GM23338 (cell line): ENCODE results near the gene GSN. TPM values are rescaled to one million over a fixed set of nuclear protein-coding genes. Genes with fewer than 3 reads are reported as not detected.

Experiments
- ATAC-seq: fragments of 200-7000 bp; cut with Tn5 transposase; 3 replicates; pipeline ENCODE4 v1.9.1; 2020
- DNase-seq: peaks from one replicate; pipeline ENCODE4 v3.0.0-alpha.2; 2015; ENCODE audit warnings: low spot score
- H2AFZ ChIP-seq: fragments of 200-600 bp; sonication (generic); 2 replicates; pipeline ENCODE4 v1.8.0; 2016; ENCODE audit warnings: antibody characterized with exemption, mild to moderate bottlenecking, moderate library complexity
- H3F3A ChIP-seq: fragments of 200-600 bp; sonication (generic); replicated peaks from 2 replicates; pipeline ENCODE4 v1.8.0; 2017; ENCODE audit warnings: antibody characterized with exemption, mixed run types, low read depth
- H3K27ac ChIP-seq: fragments of 200-600 bp; sonication (generic); 2 replicates; pipeline ENCODE4 v1.6.1; 2016; ENCODE audit warnings: low read depth
- H3K27me3 ChIP-seq: fragments of 200-600 bp; sonication (generic); 2 replicates; pipeline ENCODE4 v1.8.0; 2016; ENCODE audit warnings: mild to moderate bottlenecking, mixed run types, moderate library complexity; ENCODE audit not compliant: insufficient read depth
- H3K36me3 ChIP-seq: fragments of 200-600 bp; sonication (generic); 2 replicates; pipeline ENCODE4 v1.8.0; 2016; ENCODE audit warnings: mild to moderate bottlenecking; ENCODE audit not compliant: insufficient read depth
- H3K4me1 ChIP-seq: fragments of 200-600 bp; sonication (generic); 2 replicates; pipeline ENCODE4 v1.8.0; 2016; ENCODE audit warnings: mild to moderate bottlenecking, moderate library complexity; ENCODE audit not compliant: insufficient read depth
- H3K4me2 ChIP-seq: fragments of 200-600 bp; sonication (generic); 2 replicates; pipeline ENCODE4 v1.7.1; 2017; ENCODE audit warnings: mixed run types
- H3K4me3 ChIP-seq: fragments of 200-600 bp; sonication (generic); 2 replicates; pipeline ENCODE4 v1.6.1; 2016; ENCODE audit warnings: mixed run types
- H3K79me2 ChIP-seq: fragments of 200-600 bp; sonication (generic); replicated peaks from 2 replicates; pipeline ENCODE4 v1.8.0; 2017; ENCODE audit warnings: mild to moderate bottlenecking; ENCODE audit not compliant: insufficient read depth
- H3K9me2 ChIP-seq: fragments of 200-600 bp; sonication (generic); 2 replicates; pipeline ENCODE4 v1.8.0; 2017; ENCODE audit not compliant: insufficient read depth
- H4K20me1 ChIP-seq: fragments of 200-600 bp; sonication (generic); replicated peaks from 2 replicates; pipeline ENCODE4 v1.8.0; 2017; ENCODE audit warnings: mild to moderate bottlenecking; ENCODE audit not compliant: insufficient read depth
- H3K27ac Mint-ChIP-seq: 2 replicates; pipeline ENCODE4 v1.8.0; 2020; ENCODE audit warnings: inconsistent platforms, mild to moderate bottlenecking, moderate library complexity, mixed read lengths
- H3K27me3 Mint-ChIP-seq: 3 replicates; pipeline ENCODE4 v1.8.0; 2022; ENCODE audit warnings: low read depth, mild to moderate bottlenecking, moderate library complexity, mixed read lengths, inconsistent platforms; ENCODE audit not compliant: insufficient read depth, poor library complexity
- H3K36me3 Mint-ChIP-seq: 3 replicates; pipeline ENCODE4 v1.8.0; 2021; ENCODE audit warnings: low read depth, mild to moderate bottlenecking, inconsistent platforms, moderate library complexity, mixed read lengths
- H3K4me1 Mint-ChIP-seq: 3 replicates; pipeline ENCODE4 v1.8.0; 2020; ENCODE audit warnings: mild to moderate bottlenecking, inconsistent platforms, mixed read lengths
- H3K4me3 Mint-ChIP-seq: 3 replicates; pipeline ENCODE4 v1.8.0; 2021; ENCODE audit warnings: moderate library complexity, mild to moderate bottlenecking, inconsistent platforms, mixed read lengths
- H3K9me3 Mint-ChIP-seq: 3 replicates; pipeline ENCODE4 v1.8.0; 2020; ENCODE audit warnings: moderate library complexity, mild to moderate bottlenecking, inconsistent platforms, mixed read lengths
- CREB1 ChIP-seq: fragments of 250-450 bp; sonication (Bioruptor Pico); IDR thresholded peaks from 2 replicates; pipeline ENCODE4 v1.5.0; 2020; ENCODE audit warnings: low read depth, mild to moderate bottlenecking, moderate library complexity
- CTCF ChIP-seq, 2 experiments: fragments of 200-600 bp in 1 of 2; sonication (generic) in 1 of 2; conservative IDR thresholded peaks; 2 replicates each; pipeline versions ENCODE4 v1.5.1 to v1.6.1; 2016 to 2017; ENCODE audit warnings: antibody characterized with exemption in 2 of 2, low read depth in 2 of 2, mild to moderate bottlenecking in 2 of 2, moderate library complexity in 1 of 2
- EZH2 ChIP-seq: fragments of 200-600 bp; sonication (generic); IDR thresholded peaks from one replicate; pipeline ENCODE4 v1.8.0; 2017; ENCODE audit warnings: antibody characterized with exemption, mild to moderate bottlenecking, low read depth; ENCODE audit not compliant: unreplicated experiment
- EZH2phosphoT487 ChIP-seq: fragments of 200-600 bp; sonication (generic); IDR thresholded peaks from one replicate; pipeline ENCODE4 v1.8.1; 2018; ENCODE audit warnings: antibody characterized with exemption; ENCODE audit not compliant: unreplicated experiment
- JUNB ChIP-seq: IDR thresholded peaks from one replicate; pipeline ENCODE4 v1.6.1; 2016; ENCODE audit warnings: antibody characterized with exemption; ENCODE audit not compliant: unreplicated experiment
- NANOG ChIP-seq: IDR thresholded peaks from 2 replicates; pipeline ENCODE4 v1.6.1; 2016; ENCODE audit warnings: antibody characterized with exemption, borderline replicate concordance
- POLR2AphosphoS5 ChIP-seq: IDR thresholded peaks from 2 replicates; pipeline ENCODE4 v1.6.1; 2016; ENCODE audit warnings: antibody characterized with exemption, low read depth
- STAT1 ChIP-seq: IDR thresholded peaks from one replicate; pipeline ENCODE4 v1.6.1; 2016; ENCODE audit warnings: antibody characterized with exemption; ENCODE audit not compliant: unreplicated experiment
- ZNF114 ChIP-seq: fragments of 250-450 bp; sonication (Bioruptor Pico); IDR thresholded peaks from 2 replicates; pipeline ENCODE4 v1.5.0; 2020; ENCODE audit warnings: mild to moderate bottlenecking, moderate library complexity
- ZNF331 ChIP-seq: fragments of 250-450 bp; sonication (Bioruptor Pico); IDR thresholded peaks from 2 replicates; pipeline ENCODE4 v1.5.0; 2020; ENCODE audit warnings: low read depth, mild to moderate bottlenecking, moderate library complexity
- polyA plus RNA-seq: library from polyadenylated mRNA; unstranded; fragments of >200 nt; fragmentation: Nextera tagmentation; extraction: Ambion mirVana; gene quantifications from 2 replicates; pipeline ENCODE4 v1.2.1, GENCODE V29; 2016
- total RNA-seq: library from RNA; depleted of rRNA; stranded (reverse); fragments of >200 nt; shearing (Covaris generic); gene quantifications from 2 replicates; pipeline ENCODE4 v1.2.3, GENCODE V29; 2014
- TF ChIP-seq, protein P1 (sequence below): IDR thresholded peaks from 2 replicates; pipeline ENCODE4 v1.6.1; 2016; ENCODE audit warnings: antibody characterized with exemption
- TF ChIP-seq, protein P2 (sequence below): fragments of 250-450 bp; sonication (Bioruptor Pico); IDR thresholded peaks from 2 replicates; pipeline ENCODE4 v1.5.0; 2020; ENCODE audit warnings: mild to moderate bottlenecking, moderate library complexity
- TF ChIP-seq, protein P3 (sequence below): IDR thresholded peaks from one replicate; pipeline ENCODE4 v1.6.1; 2018; ENCODE audit warnings: antibody characterized with exemption; ENCODE audit not compliant: unreplicated experiment

Gene GSN
- total and polyA plus RNA-seq, 2 experiments from 2014 or later = 30.2 to 85.7 TPM

DNA sequence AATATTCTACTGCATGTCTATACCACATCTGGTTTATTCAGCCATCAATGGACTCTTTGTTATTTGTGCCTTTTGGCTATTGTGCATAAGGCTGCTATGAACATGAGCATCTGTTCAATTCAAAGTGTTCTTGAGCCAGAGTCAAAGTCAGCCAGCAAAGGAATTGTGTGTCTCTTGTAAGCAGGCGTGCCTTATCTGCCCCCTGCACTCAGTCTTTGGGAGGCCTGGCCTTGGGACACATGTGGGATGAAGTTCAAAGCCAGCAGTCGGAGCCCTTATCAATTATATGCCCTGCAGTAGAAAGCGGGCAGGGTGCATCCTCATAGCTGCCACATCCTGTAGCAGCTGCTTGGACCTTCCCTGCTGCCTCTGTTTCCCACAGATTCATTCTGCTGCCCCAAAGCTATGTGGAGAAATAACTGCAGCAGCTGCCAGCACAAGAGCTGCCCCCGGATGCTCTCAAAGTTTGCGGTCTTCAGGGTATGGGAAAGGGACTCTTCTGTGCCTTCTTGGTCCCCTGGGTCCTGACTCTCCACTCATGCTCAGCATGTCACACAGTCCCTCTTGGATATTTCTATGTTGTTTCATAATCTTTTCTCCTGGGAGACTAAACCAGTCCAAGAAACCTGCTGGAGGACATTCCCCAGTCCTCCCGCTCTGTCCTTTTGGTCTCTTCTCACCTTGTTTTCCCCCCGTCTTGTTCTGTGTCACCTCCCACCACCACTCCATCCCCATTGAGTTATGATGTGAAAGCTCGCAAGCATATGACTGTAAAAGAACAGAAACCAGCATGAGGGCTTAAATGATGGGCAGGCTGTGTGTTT lies 66.2 kb downstream of the GSN start:
- Histone ChIP-seq H3F3A (no peaks in the 10 kb centered on the region), H4K20me1 (no peaks in the 10 kb centered on the region), H3K36me3 (no peaks in the 10 kb centered on the region; the same call in 1 of the 2 replicates), H3K4me1 (no peaks in the 10 kb centered on the region), H2AFZ (no peak overlapping the region), H3K79me2 (no peaks in the 10 kb centered on the region), H3K27ac (no peak overlapping the region), H3K27me3 (no peaks in the 10 kb centered on the region), H3K9me2 (no peaks in the 10 kb centered on the region), H3K4me2 (no peak overlapping the region), H3K4me3 (no peak overlapping the region)
- Mint-ChIP-seq H3K4me3 (no peak overlapping the region), H3K4me1 (no peaks in the 10 kb centered on the region), H3K9me3 (no peaks in the 10 kb centered on the region), H3K27me3 (peaks cover 2% of the 10 kb centered on the region), H3K27ac (no peak overlapping the region), H3K36me3 (peaks cover 13% of the 10 kb centered on the region; the same call in 2 of the 3 replicates)
- DNase-seq = no peak
- no peak for ATAC-seq
- TF ChIP-seq ZNF331 = no peak
- no peak for TF ChIP-seq EZH2
- TF ChIP-seq, protein P1, sequence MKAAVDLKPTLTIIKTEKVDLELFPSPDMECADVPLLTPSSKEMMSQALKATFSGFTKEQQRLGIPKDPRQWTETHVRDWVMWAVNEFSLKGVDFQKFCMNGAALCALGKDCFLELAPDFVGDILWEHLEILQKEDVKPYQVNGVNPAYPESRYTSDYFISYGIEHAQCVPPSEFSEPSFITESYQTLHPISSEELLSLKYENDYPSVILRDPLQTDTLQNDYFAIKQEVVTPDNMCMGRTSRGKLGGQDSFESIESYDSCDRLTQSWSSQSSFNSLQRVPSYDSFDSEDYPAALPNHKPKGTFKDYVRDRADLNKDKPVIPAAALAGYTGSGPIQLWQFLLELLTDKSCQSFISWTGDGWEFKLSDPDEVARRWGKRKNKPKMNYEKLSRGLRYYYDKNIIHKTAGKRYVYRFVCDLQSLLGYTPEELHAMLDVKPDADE = no peak
- no peak for TF ChIP-seq EZH2phosphoT487
- TF ChIP-seq, protein P2, sequence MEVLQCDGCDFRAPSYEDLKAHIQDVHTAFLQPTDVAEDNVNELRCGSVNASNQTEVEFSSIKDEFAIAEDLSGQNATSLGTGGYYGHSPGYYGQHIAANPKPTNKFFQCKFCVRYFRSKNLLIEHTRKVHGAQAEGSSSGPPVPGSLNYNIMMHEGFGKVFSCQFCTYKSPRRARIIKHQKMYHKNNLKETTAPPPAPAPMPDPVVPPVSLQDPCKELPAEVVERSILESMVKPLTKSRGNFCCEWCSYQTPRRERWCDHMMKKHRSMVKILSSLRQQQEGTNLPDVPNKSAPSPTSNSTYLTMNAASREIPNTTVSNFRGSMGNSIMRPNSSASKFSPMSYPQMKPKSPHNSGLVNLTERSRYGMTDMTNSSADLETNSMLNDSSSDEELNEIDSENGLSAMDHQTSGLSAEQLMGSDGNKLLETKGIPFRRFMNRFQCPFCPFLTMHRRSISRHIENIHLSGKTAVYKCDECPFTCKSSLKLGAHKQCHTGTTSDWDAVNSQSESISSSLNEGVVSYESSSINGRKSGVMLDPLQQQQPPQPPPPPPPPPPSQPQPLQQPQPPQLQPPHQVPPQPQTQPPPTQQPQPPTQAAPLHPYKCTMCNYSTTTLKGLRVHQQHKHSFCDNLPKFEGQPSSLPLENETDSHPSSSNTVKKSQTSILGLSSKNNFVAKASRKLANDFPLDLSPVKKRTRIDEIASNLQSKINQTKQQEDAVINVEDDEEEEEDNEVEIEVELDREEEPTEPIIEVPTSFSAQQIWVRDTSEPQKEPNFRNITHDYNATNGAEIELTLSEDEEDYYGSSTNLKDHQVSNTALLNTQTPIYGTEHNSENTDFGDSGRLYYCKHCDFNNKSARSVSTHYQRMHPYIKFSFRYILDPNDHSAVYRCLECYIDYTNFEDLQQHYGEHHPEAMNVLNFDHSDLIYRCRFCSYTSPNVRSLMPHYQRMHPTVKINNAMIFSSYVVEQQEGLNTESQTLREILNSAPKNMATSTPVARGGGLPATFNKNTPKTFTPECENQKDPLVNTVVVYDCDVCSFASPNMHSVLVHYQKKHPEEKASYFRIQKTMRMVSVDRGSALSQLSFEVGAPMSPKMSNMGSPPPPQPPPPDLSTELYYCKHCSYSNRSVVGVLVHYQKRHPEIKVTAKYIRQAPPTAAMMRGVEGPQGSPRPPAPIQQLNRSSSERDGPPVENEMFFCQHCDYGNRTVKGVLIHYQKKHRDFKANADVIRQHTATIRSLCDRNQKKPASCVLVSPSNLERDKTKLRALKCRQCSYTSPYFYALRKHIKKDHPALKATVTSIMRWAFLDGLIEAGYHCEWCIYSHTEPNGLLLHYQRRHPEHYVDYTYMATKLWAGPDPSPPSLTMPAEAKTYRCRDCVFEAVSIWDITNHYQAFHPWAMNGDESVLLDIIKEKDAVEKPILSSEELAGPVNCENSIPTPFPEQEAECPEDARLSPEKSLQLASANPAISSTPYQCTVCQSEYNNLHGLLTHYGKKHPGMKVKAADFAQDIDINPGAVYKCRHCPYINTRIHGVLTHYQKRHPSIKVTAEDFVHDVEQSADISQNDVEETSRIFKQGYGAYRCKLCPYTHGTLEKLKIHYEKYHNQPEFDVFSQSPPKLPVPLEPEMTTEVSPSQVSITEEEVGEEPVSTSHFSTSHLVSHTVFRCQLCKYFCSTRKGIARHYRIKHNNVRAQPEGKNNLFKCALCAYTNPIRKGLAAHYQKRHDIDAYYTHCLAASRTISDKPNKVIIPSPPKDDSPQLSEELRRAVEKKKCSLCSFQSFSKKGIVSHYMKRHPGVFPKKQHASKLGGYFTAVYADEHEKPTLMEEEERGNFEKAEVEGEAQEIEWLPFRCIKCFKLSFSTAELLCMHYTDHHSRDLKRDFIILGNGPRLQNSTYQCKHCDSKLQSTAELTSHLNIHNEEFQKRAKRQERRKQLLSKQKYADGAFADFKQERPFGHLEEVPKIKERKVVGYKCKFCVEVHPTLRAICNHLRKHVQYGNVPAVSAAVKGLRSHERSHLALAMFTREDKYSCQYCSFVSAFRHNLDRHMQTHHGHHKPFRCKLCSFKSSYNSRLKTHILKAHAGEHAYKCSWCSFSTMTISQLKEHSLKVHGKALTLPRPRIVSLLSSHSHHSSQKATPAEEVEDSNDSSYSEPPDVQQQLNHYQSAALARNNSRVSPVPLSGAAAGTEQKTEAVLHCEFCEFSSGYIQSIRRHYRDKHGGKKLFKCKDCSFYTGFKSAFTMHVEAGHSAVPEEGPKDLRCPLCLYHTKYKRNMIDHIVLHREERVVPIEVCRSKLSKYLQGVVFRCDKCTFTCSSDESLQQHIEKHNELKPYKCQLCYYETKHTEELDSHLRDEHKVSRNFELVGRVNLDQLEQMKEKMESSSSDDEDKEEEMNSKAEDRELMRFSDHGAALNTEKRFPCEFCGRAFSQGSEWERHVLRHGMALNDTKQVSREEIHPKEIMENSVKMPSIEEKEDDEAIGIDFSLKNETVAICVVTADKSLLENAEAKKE = no peak
- no peak for TF ChIP-seq NANOG
- no peak for TF ChIP-seq POLR2AphosphoS5
- TF ChIP-seq, protein P3, sequence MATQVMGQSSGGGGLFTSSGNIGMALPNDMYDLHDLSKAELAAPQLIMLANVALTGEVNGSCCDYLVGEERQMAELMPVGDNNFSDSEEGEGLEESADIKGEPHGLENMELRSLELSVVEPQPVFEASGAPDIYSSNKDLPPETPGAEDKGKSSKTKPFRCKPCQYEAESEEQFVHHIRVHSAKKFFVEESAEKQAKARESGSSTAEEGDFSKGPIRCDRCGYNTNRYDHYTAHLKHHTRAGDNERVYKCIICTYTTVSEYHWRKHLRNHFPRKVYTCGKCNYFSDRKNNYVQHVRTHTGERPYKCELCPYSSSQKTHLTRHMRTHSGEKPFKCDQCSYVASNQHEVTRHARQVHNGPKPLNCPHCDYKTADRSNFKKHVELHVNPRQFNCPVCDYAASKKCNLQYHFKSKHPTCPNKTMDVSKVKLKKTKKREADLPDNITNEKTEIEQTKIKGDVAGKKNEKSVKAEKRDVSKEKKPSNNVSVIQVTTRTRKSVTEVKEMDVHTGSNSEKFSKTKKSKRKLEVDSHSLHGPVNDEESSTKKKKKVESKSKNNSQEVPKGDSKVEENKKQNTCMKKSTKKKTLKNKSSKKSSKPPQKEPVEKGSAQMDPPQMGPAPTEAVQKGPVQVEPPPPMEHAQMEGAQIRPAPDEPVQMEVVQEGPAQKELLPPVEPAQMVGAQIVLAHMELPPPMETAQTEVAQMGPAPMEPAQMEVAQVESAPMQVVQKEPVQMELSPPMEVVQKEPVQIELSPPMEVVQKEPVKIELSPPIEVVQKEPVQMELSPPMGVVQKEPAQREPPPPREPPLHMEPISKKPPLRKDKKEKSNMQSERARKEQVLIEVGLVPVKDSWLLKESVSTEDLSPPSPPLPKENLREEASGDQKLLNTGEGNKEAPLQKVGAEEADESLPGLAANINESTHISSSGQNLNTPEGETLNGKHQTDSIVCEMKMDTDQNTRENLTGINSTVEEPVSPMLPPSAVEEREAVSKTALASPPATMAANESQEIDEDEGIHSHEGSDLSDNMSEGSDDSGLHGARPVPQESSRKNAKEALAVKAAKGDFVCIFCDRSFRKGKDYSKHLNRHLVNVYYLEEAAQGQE = no peak
- TF ChIP-seq ZNF114 (CRISPR knock-in tag) = no peak
- TF ChIP-seq CREB1 (CRISPR knock-in tag) = no peak
- no peak for TF ChIP-seq CTCF (conservative IDR thresholded peaks at IDR 0.05; ENCODE audit: low read depth in 2 of 2)
- TF ChIP-seq STAT1 = no peak
- TF ChIP-seq JUNB = no peak
